GM12878 (cell line): ENCODE results near the gene ZNF462. TPM values are rescaled to one million over a fixed set of nuclear protein-coding genes. Genes with fewer than 3 reads are reported as not detected.

Source experiments
- ATAC-seq: fragments of 200-7000 bp; cut with Tn5 transposase; 3 replicates; pipeline ENCODE4 v1.9.1; 2020; ENCODE audit warnings: mild to moderate bottlenecking, moderate library complexity
- BruUV-seq: library from RNA; stranded (reverse); fragments of 400-500 nt; replicated peaks from 2 replicates; lab custom pipeline; 2021; lab: Mats Ljungman, UMichigan
- CTCF ChIA-PET: fragments of 300-600 bp; sonication (Branson Sonifier 250); formaldehyde crosslinking; extraction: SDS; loops from one replicate; lab custom pipeline; 2021; ENCODE audit warnings: inconsistent platforms; lab: Yijun Ruan, JAX
- POLR2A ChIA-PET: fragments of 350-600 bp; formaldehyde crosslinking; extraction: SDS; loops from one replicate; lab custom pipeline; 2021; ENCODE audit warnings: inconsistent platforms; lab: Charles Lee
- RAD21 ChIA-PET: fragments of 300-600 bp; sonication (Branson Sonifier 250); formaldehyde crosslinking; loops from one replicate; lab custom pipeline; 2023; ENCODE audit warnings: antibody characterized with exemption; ENCODE audit not compliant: unreplicated experiment; lab: Charles Lee
- SMC1A ChIA-PET: fragments of 300-600 bp; sonication (Branson Sonifier 250); formaldehyde crosslinking; loops from one replicate; lab custom pipeline; 2023; ENCODE audit not compliant: unreplicated experiment, uncharacterized antibody; lab: Charles Lee
- DNase-seq: peaks from one replicate; pipeline ENCODE4 v3.0.0-alpha.2; 2011; ENCODE audit warnings: low read depth, low spot score
- FAIRE-seq: peaks from 3 replicates; lab custom pipeline; 2011; peaks lifted over from hg19 to GRCh38; lab: Jason Lieb, UNC
- H2AFZ ChIP-seq: 2 replicates; pipeline ENCODE4 v1.6.0; 2011; ENCODE audit warnings: low read depth, low read length, control low read depth; ENCODE audit not compliant: control insufficient read depth
- H3K27ac ChIP-seq: 2 replicates; pipeline ENCODE4 v1.5.1; 2011; ENCODE audit warnings: control low read depth; ENCODE audit not compliant: control insufficient read depth, insufficient read depth
- H3K27me3 ChIP-seq, 2 experiments: replicated peaks in 1 of 2; 2 replicates each; pipeline versions ENCODE4 v1.6.0 to v1.6.1; 2011; ENCODE audit warnings: low read length in 1 of 2; ENCODE audit not compliant: control insufficient read depth in 2 of 2, insufficient read depth in 2 of 2
- H3K36me3 ChIP-seq, 2 experiments: 2 replicates each; pipeline ENCODE4 v1.5.1; 2011; ENCODE audit warnings: low read length in 1 of 2; ENCODE audit not compliant: control insufficient read depth in 2 of 2, insufficient read depth in 2 of 2
- H3K4me1 ChIP-seq: 2 replicates; pipeline ENCODE4 v1.6.1; 2011; ENCODE audit warnings: mild to moderate bottlenecking, low read length, moderate library complexity, mixed read lengths; ENCODE audit not compliant: control insufficient read depth, insufficient read depth
- H3K4me2 ChIP-seq: 2 replicates; pipeline ENCODE4 v1.6.0; 2011; ENCODE audit warnings: control low read depth; ENCODE audit not compliant: control insufficient read depth, insufficient read depth
- H3K4me3 ChIP-seq: fragments of 200-600 bp; sonication (generic); 2 replicates; pipeline ENCODE4 v1.5.1; 2016
- H3K79me2 ChIP-seq: 2 replicates; pipeline ENCODE4 v1.6.0; 2011; ENCODE audit warnings: low read length; ENCODE audit not compliant: control insufficient read depth, insufficient read depth
- H3K9ac ChIP-seq: 2 replicates; pipeline ENCODE4 v1.8.0; 2011; ENCODE audit warnings: low read length, control low read depth, mixed read lengths; ENCODE audit not compliant: control insufficient read depth, insufficient read depth
- H3K9me3 ChIP-seq: replicated peaks from 3 replicates; pipeline ENCODE4 v1.5.1; 2011; ENCODE audit warnings: mild to moderate bottlenecking, low read length; ENCODE audit not compliant: control insufficient read depth, insufficient read depth
- H4K20me1 ChIP-seq: 2 replicates; pipeline ENCODE4 v1.6.0; 2011; ENCODE audit not compliant: control insufficient read depth, insufficient read depth
- CUX1 ChIP-seq: IDR thresholded peaks from 2 replicates; pipeline ENCODE4 v1.6.1; 2012; ENCODE audit warnings: improper control_type of control experiment, low read depth, low read length; ENCODE audit not compliant: insufficient replicate concordance
- EP300 ChIP-seq, 2 experiments: fragments of 150-350 bp in 1 of 2; IDR thresholded peaks; 2 replicates each; pipeline ENCODE4 v1.6.1; 2011 to 2012; ENCODE audit warnings: low read depth in 2 of 2, low read length in 2 of 2, borderline replicate concordance in 1 of 2, improper control_type of control experiment in 1 of 2, inconsistent platforms in 1 of 2; ENCODE audit not compliant: control insufficient read depth in 1 of 2
- ETV6 ChIP-seq, 2 experiments: fragments of 450-650 bp in 1 of 2; IDR thresholded peaks in 1 of 2; conservative IDR thresholded peaks in 1 of 2; 2 replicates each; pipeline ENCODE4 v1.6.1; 2014; ENCODE audit warnings: antibody characterized with exemption in 1 of 2, borderline replicate concordance in 1 of 2, low read depth in 1 of 2, mild to moderate bottlenecking in 1 of 2, moderate library complexity in 1 of 2
- GABPA ChIP-seq: IDR thresholded peaks from 2 replicates; pipeline ENCODE4 v1.6.1; 2014; ENCODE audit warnings: antibody characterized with exemption, low read depth, mild to moderate bottlenecking, inconsistent platforms
- IRF3 ChIP-seq: fragments of 450-650 bp; IDR thresholded peaks from 2 replicates; pipeline ENCODE4 v1.6.1; 2014; ENCODE audit warnings: mild to moderate bottlenecking
- JUNB ChIP-seq: IDR thresholded peaks from 2 replicates; pipeline ENCODE4 v1.6.1; 2016; ENCODE audit warnings: antibody characterized with exemption, mild to moderate bottlenecking
- NR2C1 ChIP-seq: fragments of 450-650 bp; IDR thresholded peaks from 2 replicates; pipeline ENCODE4 v1.6.1; 2017; ENCODE audit warnings: antibody characterized with exemption, mild to moderate bottlenecking, moderate library complexity
- POLR2A ChIP-seq: IDR thresholded peaks from 2 replicates; pipeline ENCODE4 v1.6.1; 2011; ENCODE audit warnings: low read depth, mild to moderate bottlenecking, low read length
- SKIL ChIP-seq: fragments of 450-650 bp; IDR thresholded peaks from 2 replicates; pipeline ENCODE4 v1.6.1; 2017; ENCODE audit warnings: mild to moderate bottlenecking, low read depth, inconsistent platforms; ENCODE audit not compliant: poor library complexity, severe bottlenecking
- SMAD1 ChIP-seq: fragments of 450-650 bp; IDR thresholded peaks from 2 replicates; pipeline ENCODE4 v1.6.1; 2018; ENCODE audit warnings: mild to moderate bottlenecking, low read depth; ENCODE audit not compliant: partially characterized antibody
- TARDBP ChIP-seq: IDR thresholded peaks from 2 replicates; pipeline ENCODE4 v1.6.1; 2016; ENCODE audit warnings: borderline replicate concordance
- WGBS: methylation state at CpG from one replicate; pipeline ENCODE4 v1.1.6; 2016; ENCODE audit warnings: low lambda C conversion rate; ENCODE audit not compliant: insufficient replicate concordance, insufficient coverage; ENCODE audit errors: missing lambda C conversion rate; 5-methylcytosine and 5-hydroxymethylcytosine counted together
- in situ Hi-C: fragments of 300-500 bp; cut with MboI; formaldehyde crosslinking; loops from 9 replicates; pipeline ENCODE4 v1.14.3; 2018; ENCODE audit warnings: mixed read lengths
- intact Hi-C: fragments of 100-400 bp; cut with micrococcal nuclease; formaldehyde crosslinking; loops from one replicate; pipeline ENCODE4 v1.14.2; 2022; ENCODE audit not compliant: unreplicated experiment
- polyA plus RNA-seq, 11 experiments: library from polyadenylated mRNA; depleted of rRNA in 4 of 11; unstranded in 6 of 11; stranded (reverse) in 5 of 11; fragments of >200 nt; fragmentation: Nextera tagmentation in 4 of 11; fragmentation: Illumina TruSeq in 1 of 11; extraction: Ambion mirVana in 4 of 11; extraction: Trizol in 1 of 11; gene quantifications; 1 replicate in 1 of 11; 2 replicates in 10 of 11; pipeline versions ENCODE4 v1.2.1 to v1.2.3, GENCODE V29; 2011 to 2016; ENCODE audit warnings: inconsistent platforms in 2 of 11, missing spikeins in 2 of 11, low read depth in 1 of 11
- total RNA-seq, 4 experiments: library from RNA; depleted of rRNA in 3 of 4; stranded (reverse); fragments of >200 nt in 3 of 4; fragmentation: Illumina TruSeq in 1 of 4; extraction: Trizol in 1 of 4; gene quantifications; 2 replicates each; pipeline versions ENCODE4 v1.2.1 to v1.2.3, GENCODE V29; 2013 to 2021
- TF ChIP-seq, protein P1 (sequence below): fragments of 450-650 bp; formaldehyde crosslinking; IDR thresholded peaks from 2 replicates; pipeline ENCODE4 v1.4.0; 2022; ENCODE audit warnings: mild to moderate bottlenecking, moderate library complexity

The ZNF462 gene
- total and polyA plus RNA-seq, 10 of the 15 experiments (the other 5 are each of a cell fraction or from before 2014, with no cell fraction given) = 0.27 to 13.7 (median 0.55) TPM

DNA sequence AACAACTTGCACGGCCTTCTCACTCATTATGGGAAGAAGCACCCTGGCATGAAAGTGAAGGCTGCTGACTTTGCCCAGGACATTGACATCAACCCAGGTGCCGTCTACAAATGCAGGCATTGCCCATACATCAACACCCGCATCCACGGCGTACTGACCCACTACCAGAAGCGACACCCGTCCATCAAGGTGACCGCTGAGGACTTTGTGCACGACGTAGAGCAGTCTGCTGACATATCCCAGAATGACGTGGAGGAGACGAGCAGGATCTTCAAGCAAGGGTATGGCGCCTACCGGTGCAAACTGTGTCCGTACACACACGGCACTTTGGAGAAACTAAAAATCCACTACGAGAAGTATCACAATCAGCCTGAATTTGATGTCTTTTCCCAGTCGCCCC lies 65.4 kb downstream of the ZNF462 start:
- in situ Hi-C loops = no loop called here
- no peak overlapping the region for H3K4me2 ChIP-seq
- no peak overlapping the region for H3K4me3 ChIP-seq
- H3K27me3 ChIP-seq = no peaks in the 10 kb centered on the region; a peak in 1 of 4 replicates
- H2AFZ ChIP-seq = no peak overlapping the region
- ChIA-PET CTCF (no interaction called here), SMC1A (no interaction called here), RAD21 (no interaction called here), POLR2A (no interaction called here)
- H3K4me1 ChIP-seq = no peaks in the 10 kb centered on the region
- DNase-seq = no peak
- BruUV-seq = no TSS peak
- no peak overlapping the region for H3K9ac ChIP-seq
- H3K9me3 ChIP-seq = no peaks in the 10 kb centered on the region; the same call in 2 of the 3 replicates
- no peak for ATAC-seq
- 67% methylated on average over 18 of the region's 18 CpGs for WGBS
- no peak overlapping the region for H3K27ac ChIP-seq
- H3K79me2 ChIP-seq = no peaks in the 10 kb centered on the region
- intact Hi-C loops = no loop called here
- no peaks in the 10 kb centered on the region for H4K20me1 ChIP-seq
- H3K36me3 ChIP-seq = peaks cover 0 to 17% of the 10 kb centered on the region in 2 experiments; a peak in 2 of 4 replicates
- no peak for FAIRE-seq
- TF ChIP-seq EP300 (IDR thresholded peaks at IDR 0.05; ENCODE audit: borderline replicate concordance in 1 of 2, control insufficient read depth in 1 of 2, low read depth in 2 of 2, low read length in 2 of 2) (no peak), NR2C1 (no peak), ETV6 (conservative IDR thresholded peaks at IDR 0.05 in 1 of 2, IDR thresholded peaks at IDR 0.05 in 1 of 2; ENCODE audit: borderline replicate concordance in 1 of 2, low read depth in 1 of 2) (no peak), JUNB (no peak), CUX1 (no peak), GABPA (no peak), SKIL (no peak), TARDBP (no peak), POLR2A (no peak), IRF3 (no peak), SMAD1 (no peak)
- TF ChIP-seq, protein P1, sequence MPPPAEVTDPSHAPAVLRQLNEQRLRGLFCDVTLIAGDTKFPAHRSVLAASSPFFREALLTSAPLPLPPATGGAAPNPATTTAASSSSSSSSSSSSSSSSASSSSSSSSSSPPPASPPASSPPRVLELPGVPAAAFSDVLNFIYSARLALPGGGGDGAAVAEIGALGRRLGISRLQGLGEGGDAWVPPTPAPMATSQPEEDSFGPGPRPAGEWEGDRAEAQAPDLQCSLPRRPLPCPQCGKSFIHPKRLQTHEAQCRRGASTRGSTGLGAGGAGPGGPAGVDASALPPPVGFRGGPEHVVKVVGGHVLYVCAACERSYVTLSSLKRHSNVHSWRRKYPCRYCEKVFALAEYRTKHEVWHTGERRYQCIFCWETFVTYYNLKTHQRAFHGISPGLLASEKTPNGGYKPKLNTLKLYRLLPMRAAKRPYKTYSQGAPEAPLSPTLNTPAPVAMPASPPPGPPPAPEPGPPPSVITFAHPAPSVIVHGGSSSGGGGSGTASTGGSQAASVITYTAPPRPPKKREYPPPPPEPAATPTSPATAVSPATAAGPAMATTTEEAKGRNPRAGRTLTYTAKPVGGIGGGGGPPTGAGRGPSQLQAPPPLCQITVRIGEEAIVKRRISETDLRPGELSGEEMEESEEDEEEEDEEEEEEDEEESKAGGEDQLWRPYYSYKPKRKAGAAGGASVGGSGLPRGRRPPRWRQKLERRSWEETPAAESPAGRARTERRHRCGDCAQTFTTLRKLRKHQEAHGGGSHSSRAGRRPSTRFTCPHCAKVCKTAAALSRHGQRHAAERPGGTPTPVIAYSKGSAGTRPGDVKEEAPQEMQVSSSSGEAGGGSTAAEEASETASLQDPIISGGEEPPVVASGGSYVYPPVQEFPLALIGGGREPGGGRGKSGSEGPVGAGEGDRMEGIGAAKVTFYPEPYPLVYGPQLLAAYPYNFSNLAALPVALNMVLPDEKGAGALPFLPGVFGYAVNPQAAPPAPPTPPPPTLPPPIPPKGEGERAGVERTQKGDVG (CRISPR knock-in tag) = no peak
